NB4 (cell line): ENCODE measurements around the gene APH1B.

Experiments used
- POLR2A ChIP-seq: IDR thresholded peaks from 2 replicates; pipeline ENCODE4 v1.6.1; 2011; ENCODE audit warnings: mild to moderate bottlenecking; ENCODE audit not compliant: insufficient read length; ENCODE audit errors: extremely low read depth
- TF ChIP-seq, protein P1 (sequence below): IDR thresholded peaks from one replicate; pipeline ENCODE4 v1.5.1; 2012; ENCODE audit warnings: low read depth, low read length
- TF ChIP-seq, protein P2 (sequence below): IDR thresholded peaks from 2 replicates; pipeline ENCODE4 v1.6.1; 2011; ENCODE audit warnings: low read depth, low read length

DNA sequence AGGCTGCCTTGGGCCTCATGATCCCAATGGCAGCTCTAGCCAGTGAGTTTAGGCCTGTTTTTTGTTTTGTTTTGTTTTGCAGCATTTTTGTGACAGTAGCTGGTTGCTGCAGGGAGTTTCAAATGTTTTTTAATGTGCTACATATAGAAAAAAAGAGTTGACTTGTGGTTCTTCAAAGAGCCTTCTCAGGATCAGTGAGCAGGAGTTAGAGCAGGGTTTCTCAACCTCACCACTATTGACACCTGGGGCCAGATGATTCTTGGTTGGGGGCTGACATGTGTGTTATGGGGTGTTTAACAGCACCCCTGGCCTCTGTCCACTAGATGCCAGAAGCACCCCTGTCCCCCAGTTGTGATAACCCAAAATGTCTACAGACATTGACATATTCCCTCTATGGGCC lies 17.9 kb downstream of the APH1B start:
- TF ChIP-seq, protein P1, sequence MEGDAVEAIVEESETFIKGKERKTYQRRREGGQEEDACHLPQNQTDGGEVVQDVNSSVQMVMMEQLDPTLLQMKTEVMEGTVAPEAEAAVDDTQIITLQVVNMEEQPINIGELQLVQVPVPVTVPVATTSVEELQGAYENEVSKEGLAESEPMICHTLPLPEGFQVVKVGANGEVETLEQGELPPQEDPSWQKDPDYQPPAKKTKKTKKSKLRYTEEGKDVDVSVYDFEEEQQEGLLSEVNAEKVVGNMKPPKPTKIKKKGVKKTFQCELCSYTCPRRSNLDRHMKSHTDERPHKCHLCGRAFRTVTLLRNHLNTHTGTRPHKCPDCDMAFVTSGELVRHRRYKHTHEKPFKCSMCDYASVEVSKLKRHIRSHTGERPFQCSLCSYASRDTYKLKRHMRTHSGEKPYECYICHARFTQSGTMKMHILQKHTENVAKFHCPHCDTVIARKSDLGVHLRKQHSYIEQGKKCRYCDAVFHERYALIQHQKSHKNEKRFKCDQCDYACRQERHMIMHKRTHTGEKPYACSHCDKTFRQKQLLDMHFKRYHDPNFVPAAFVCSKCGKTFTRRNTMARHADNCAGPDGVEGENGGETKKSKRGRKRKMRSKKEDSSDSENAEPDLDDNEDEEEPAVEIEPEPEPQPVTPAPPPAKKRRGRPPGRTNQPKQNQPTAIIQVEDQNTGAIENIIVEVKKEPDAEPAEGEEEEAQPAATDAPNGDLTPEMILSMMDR = no peak
- no peak for TF ChIP-seq POLR2A
- TF ChIP-seq, protein P2, sequence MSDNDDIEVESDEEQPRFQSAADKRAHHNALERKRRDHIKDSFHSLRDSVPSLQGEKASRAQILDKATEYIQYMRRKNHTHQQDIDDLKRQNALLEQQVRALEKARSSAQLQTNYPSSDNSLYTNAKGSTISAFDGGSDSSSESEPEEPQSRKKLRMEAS = no peak
